SH-SY5Y (cell line): ENCODE data around the gene ARHGEF37.

Experiments used
- GATA2 ChIP-seq: IDR thresholded peaks from 2 replicates; pipeline ENCODE4 v1.6.1; 2011; ENCODE audit warnings: mild to moderate bottlenecking, low read depth, low read length
- GATA3 ChIP-seq: IDR thresholded peaks from 2 replicates; pipeline ENCODE4 v1.6.1; 2011; ENCODE audit warnings: low read depth, mild to moderate bottlenecking, low read length, moderate library complexity

The ARHGEF37 gene

GRCh38 chr5:149603920-149604319 is 22.6 kb downstream of the ARHGEF37 start:
- TF ChIP-seq GATA3 = no peak
- no peak for TF ChIP-seq GATA2

- TF ChIP-seq GATA2 (no peak), GATA3 (no peak)
Observed at GRCh38 chr5:149604321-149604720, 23.0 kb downstream of the ARHGEF37 start.

GRCh38 chr5:149605354-149605997 is 24.2 kb downstream of the ARHGEF37 start:
- no peak for TF ChIP-seq GATA2
- TF ChIP-seq GATA3 = no peak

- no peak for TF ChIP-seq GATA2
- TF ChIP-seq GATA3 = no peak
Observed at GRCh38 chr5:149605998-149606724, 24.9 kb downstream of the ARHGEF37 start.

- TF ChIP-seq GATA3 (no peak), GATA2 (no peak)
Observed at GRCh38 chr5:149608936-149609545, 27.7 kb downstream of the ARHGEF37 start.

- no peak for TF ChIP-seq GATA3
- no peak for TF ChIP-seq GATA2
Observed at GRCh38 chr5:149609640-149610219, 28.4 kb downstream of the ARHGEF37 start.

GRCh38 chr5:149610589-149611255 is 29.4 kb downstream of the ARHGEF37 start:
- TF ChIP-seq GATA3 (no peak), GATA2 (no peak)

- TF ChIP-seq GATA2 = no peak
Observed at GRCh38 chr5:149611326-149611725, 30.0 kb downstream of the ARHGEF37 start.

GRCh38 chr5:149614034-149614907 is 33.0 kb downstream of the ARHGEF37 start:
- TF ChIP-seq GATA2 = no peak
- TF ChIP-seq GATA3 = no peak

GRCh38 chr5:149615976-149616375 is 34.7 kb downstream of the ARHGEF37 start:
- TF ChIP-seq GATA2 (no peak), GATA3 (no peak)

GRCh38 chr5:149616727-149617285 is 35.5 kb downstream of the ARHGEF37 start:
- no peak for TF ChIP-seq GATA2

GRCh38 chr5:149617760-149618306 is 36.5 kb downstream of the ARHGEF37 start:
- TF ChIP-seq GATA3 (no peak), GATA2 (no peak)

GRCh38 chr5:149618581-149619248 is 37.4 kb downstream of the ARHGEF37 start:
- TF ChIP-seq GATA3 (no peak), GATA2 (no peak)
